WERI-Rb-1 (cell line): ENCODE data around the gene ABTB1.
"Not testable (repeated sequence)": the region's sequence is repeated elsewhere in the genome, so short reads cannot be mapped to it uniquely, and the experiment has no call there.

ENCODE experiments used
- DNase-seq: peaks from one replicate; pipeline ENCODE4 v3.0.0-alpha.2; 2020
- H3K27ac ChIP-seq: fragments of 250-450 bp; sonication (Bioruptor Pico); 2 replicates; pipeline ENCODE4 v1.5.1; 2020; ENCODE audit warnings: mild to moderate bottlenecking, moderate library complexity
- H3K27me3 ChIP-seq: fragments of 250-450 bp; sonication (Bioruptor Pico); 2 replicates; pipeline ENCODE4 v1.5.1; 2021; ENCODE audit warnings: mild to moderate bottlenecking, low read depth, moderate library complexity; ENCODE audit not compliant: insufficient read depth, severe bottlenecking
- H3K36me3 ChIP-seq: fragments of 250-450 bp; sonication (Bioruptor Pico); 2 replicates; pipeline ENCODE4 v1.5.1; 2020; ENCODE audit warnings: mild to moderate bottlenecking, moderate library complexity
- H3K4me3 ChIP-seq: 2 replicates; pipeline ENCODE4 v1.5.1; 2011; ENCODE audit warnings: low read depth, mild to moderate bottlenecking, control low read depth, low read length
- H3K9me3 ChIP-seq: fragments of 250-450 bp; sonication (Bioruptor Pico); 2 replicates; pipeline ENCODE4 v1.5.1; 2021; ENCODE audit warnings: mild to moderate bottlenecking, moderate library complexity; ENCODE audit not compliant: severe bottlenecking
- CTCF ChIP-seq: IDR thresholded peaks from 2 replicates; pipeline ENCODE4 v1.5.1; 2011; ENCODE audit warnings: low read depth, mild to moderate bottlenecking, control low read depth, inconsistent platforms, low read length

ABTB1 gene

GRCh38 chr3:127702151-127702578 is 29.4 kb downstream of the ABTB1 start:
- Histone ChIP-seq H3K4me3 (no peak overlapping the region), H3K27me3 (no peaks in the 10 kb centered on the region), H3K9me3 (peaks cover 5% of the 10 kb centered on the region), H3K36me3 (no peaks in the 10 kb centered on the region), H3K27ac (no peak overlapping the region)
- DNase-seq: no peak
- TF ChIP-seq CTCF: no peak

GRCh38 chr3:127704840-127705239 is 32.1 kb downstream of the ABTB1 start:
- H3K27ac ChIP-seq, H3K36me3 ChIP-seq, DNase-seq, H3K9me3 ChIP-seq, H3K4me3 ChIP-seq, H3K27me3 ChIP-seq: not testable (repeated sequence)

GRCh38 chr3:127706312-127706711 is 33.6 kb downstream of the ABTB1 start:
- Histone ChIP-seq H3K9me3 (peaks cover 5% of the 10 kb centered on the region), H3K36me3 (no peaks in the 10 kb centered on the region), H3K27ac (peak overlapping the region; percentile 54), H3K27me3 (no peaks in the 10 kb centered on the region), H3K4me3 (no peak overlapping the region)
- DNase-seq: peak; percentile 3
- no peak for TF ChIP-seq CTCF

GRCh38 chr3:127706785-127707351 is 34.1 kb downstream of the ABTB1 start:
- no peak for DNase-seq
- Histone ChIP-seq H3K4me3 (no peak overlapping the region), H3K27me3 (no peaks in the 10 kb centered on the region), H3K36me3 (no peaks in the 10 kb centered on the region), H3K9me3 (peaks cover 5% of the 10 kb centered on the region), H3K27ac (peak overlapping the region; percentile 54)
- TF ChIP-seq CTCF: no peak

- no peak overlapping the region for H3K4me3 ChIP-seq
- peaks cover 5% of the 10 kb centered on the region for H3K9me3 ChIP-seq
- DNase-seq: no peak
- H3K27me3 ChIP-seq: no peaks in the 10 kb centered on the region
- H3K36me3 ChIP-seq: no peaks in the 10 kb centered on the region
- no peak for TF ChIP-seq CTCF
- H3K27ac ChIP-seq: peak overlapping the region; percentile 54
Observed at GRCh38 chr3:127707851-127708411, 35.2 kb downstream of the ABTB1 start.

- no peak for DNase-seq
- H3K27ac ChIP-seq: no peak overlapping the region
- no peak overlapping the region for H3K4me3 ChIP-seq
- TF ChIP-seq CTCF: no peak
- H3K27me3 ChIP-seq: no peaks in the 10 kb centered on the region
- no peaks in the 10 kb centered on the region for H3K36me3 ChIP-seq
- peaks cover under 1% of the 10 kb centered on the region for H3K9me3 ChIP-seq
Observed at GRCh38 chr3:127708837-127709236, 36.1 kb downstream of the ABTB1 start.
